Esophagus (tissue), 2 donors: ENCODE data around the gene FBLN1. TPM values are rescaled to one million over a fixed set of nuclear protein-coding genes. Genes with fewer than 3 reads are reported as not detected.

ENCODE experiments used
- H3K27ac ChIP-seq, 2 donors: one replicate each; pipeline ENCODE4 v1.5.1; 2013; ENCODE audit warnings: low read depth in 2 of 2, mild to moderate bottlenecking in 2 of 2, inconsistent platforms in 1 of 2, low read length in 1 of 2, moderate library complexity in 1 of 2
- H3K27me3 ChIP-seq, 2 donors: one replicate each; pipeline ENCODE4 v1.6.1; 2013; ENCODE audit warnings: low read length in 2 of 2, control low read depth in 1 of 2, mild to moderate bottlenecking in 1 of 2; ENCODE audit not compliant: insufficient read depth in 2 of 2, control insufficient read depth in 1 of 2
- H3K36me3 ChIP-seq, 2 donors: one replicate each; pipeline ENCODE4 v1.6.1; 2013; ENCODE audit warnings: low read length in 1 of 2; ENCODE audit not compliant: control insufficient read depth in 2 of 2, insufficient read depth in 2 of 2
- H3K4me1 ChIP-seq, 2 donors: one replicate each; pipeline ENCODE4 v1.6.1; 2013; ENCODE audit warnings: low read length in 1 of 2; ENCODE audit not compliant: control insufficient read depth in 2 of 2, insufficient read depth in 2 of 2
- H3K4me3 ChIP-seq, 2 donors: one replicate each; pipeline ENCODE4 v1.5.1; 2013; ENCODE audit warnings: low read length in 2 of 2, mild to moderate bottlenecking in 2 of 2, low read depth in 1 of 2, moderate library complexity in 1 of 2
- H3K9me3 ChIP-seq, 2 donors: one replicate each; pipeline ENCODE4 v1.6.1; 2013; ENCODE audit warnings: mild to moderate bottlenecking in 2 of 2, low read depth in 1 of 2, low read length in 1 of 2, moderate library complexity in 1 of 2; ENCODE audit not compliant: control insufficient read depth in 2 of 2, insufficient read depth in 1 of 2
- WGBS, 2 donors: extraction: QIAGEN DNeasy Blood & Tissue Kit; methylation state at CpG; one replicate each; pipeline ENCODE4 v1.1.7; 2013; 5-methylcytosine and 5-hydroxymethylcytosine counted together
- polyA plus RNA-seq, 2 donors: library from polyadenylated mRNA; stranded (reverse); fragments of 200-250 nt; gene quantifications; one replicate each; pipeline ENCODE4 v1.2.3, GENCODE V29; 2013
- donor health status: healthy with polysubstance abuse.
- donor health status: Bipolar disorder and iron deficiency.

Gene FBLN1
- polyA plus RNA-seq, 2 donors: 18.8 to 50.3 TPM

DNA sequence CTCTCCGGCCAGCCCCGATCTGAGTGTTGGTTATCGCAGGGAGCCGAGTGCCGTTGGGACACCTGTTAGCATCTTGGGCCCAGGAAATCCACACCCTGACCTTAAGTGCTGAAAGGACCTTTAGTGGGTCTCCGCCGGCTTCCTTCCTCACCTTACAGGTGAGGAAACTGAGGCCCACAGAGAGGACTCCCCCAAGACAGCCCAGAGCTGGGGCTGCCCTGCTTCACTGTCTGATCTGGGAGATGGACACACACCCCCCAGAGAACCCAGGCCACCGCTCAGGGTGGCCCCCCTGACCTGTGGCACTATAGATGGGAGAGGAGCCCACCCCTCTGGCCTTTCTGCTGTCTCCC, 73.6 kb downstream of the FBLN1 start:
- Histone ChIP-seq H3K4me3 (no peak overlapping the region), H3K36me3 (peaks cover 0 to 2% of the 10 kb centered on the region in 2 donors), H3K4me1 (peaks cover 2 to 3% of the 10 kb centered on the region in 2 donors), H3K9me3 (no peaks in the 10 kb centered on the region), H3K27ac (no peak overlapping the region), H3K27me3 (no peaks in the 10 kb centered on the region)
- WGBS, 2 donors: 83 to 90% methylated on average over 8 of the region's 8 CpGs

DNA sequence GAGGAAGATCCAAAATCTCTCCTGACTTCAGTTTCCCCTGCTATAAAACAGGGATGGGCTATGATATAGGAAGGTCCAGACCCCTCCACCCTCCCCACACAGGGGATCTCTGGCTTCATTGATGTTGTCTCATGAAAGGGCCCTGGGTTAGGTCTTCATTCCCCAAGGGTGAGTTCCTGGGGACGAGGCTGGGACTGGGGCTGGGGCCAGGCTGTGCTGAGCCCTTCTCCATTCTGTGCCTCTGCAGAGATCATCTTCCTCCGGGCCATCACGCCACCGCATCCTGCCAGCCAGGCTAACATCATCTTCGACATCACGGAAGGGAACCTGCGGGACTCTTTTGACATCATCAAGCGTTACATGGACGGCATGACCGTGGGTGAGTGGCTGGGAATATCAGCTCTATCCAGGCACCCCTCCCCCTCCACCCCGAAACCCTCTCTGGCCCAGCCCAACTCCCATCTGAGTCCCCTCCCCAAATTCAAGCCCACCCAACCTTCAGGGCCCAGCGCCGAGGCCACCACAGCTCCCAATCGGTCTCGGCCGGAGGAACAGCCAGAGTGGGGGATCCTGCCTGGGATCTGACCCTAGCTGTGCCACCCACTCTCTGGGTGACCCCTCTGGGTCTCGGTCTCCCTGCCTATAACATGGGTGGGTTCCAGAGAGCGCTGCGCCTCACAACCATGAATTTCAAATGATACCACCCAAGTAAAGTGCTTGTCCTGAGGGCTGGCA, 74.2 kb downstream of the FBLN1 start:
- peaks cover 0 to 2% of the 10 kb centered on the region in 2 donors for H3K36me3 ChIP-seq
- 91 to 92% methylated on average over 19 of the region's 19 CpGs for WGBS, 2 donors
- no peaks in the 10 kb centered on the region for H3K9me3 ChIP-seq
- H3K4me3 ChIP-seq: no peak overlapping the region
- H3K27me3 ChIP-seq: no peaks in the 10 kb centered on the region
- H3K4me1 ChIP-seq: peaks cover 2 to 3% of the 10 kb centered on the region in 2 donors
- H3K27ac ChIP-seq: no peak overlapping the region

DNA sequence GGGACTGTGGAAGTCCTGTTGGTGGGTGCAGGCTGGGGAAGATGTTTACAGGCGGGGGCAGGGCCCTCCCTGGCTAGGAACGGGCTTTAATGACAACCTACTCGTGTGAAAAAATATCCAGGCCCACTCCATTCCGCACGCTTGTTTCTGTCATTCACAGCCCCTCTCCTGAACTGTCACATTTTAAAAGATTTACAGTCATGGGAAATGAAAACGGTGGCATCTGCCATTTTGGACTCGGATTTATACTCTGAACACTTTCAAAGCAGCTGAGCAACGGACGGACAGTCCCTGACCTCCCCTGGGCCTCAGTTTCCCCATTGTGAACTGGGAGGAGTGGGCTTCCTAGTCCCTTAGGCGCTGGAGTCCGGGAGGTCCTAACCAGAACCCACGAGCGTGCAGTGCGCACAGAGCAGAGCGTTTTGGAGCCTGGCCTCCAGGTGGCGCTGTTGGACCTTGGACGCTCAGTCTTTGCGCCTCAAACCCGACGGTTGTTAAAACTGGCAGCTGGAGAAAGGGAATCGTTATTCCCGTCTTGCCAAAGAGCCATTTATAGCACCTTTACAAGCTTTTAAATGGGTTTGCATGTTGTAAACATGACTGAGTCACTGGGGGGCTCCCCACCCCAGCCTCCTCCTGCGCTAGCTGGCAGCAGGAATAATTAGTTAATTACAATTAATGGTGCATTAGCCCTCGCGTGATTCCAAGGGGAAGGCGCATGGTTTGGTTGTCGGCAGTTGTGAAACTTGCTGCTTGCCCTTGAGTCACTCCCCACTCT, 75.3 kb downstream of the FBLN1 start:
- H3K4me3 ChIP-seq: no peak overlapping the region
- WGBS, 2 donors: 25 to 26% methylated on average over 27 of the region's 27 CpGs
- H3K9me3 ChIP-seq: no peaks in the 10 kb centered on the region
- H3K27ac ChIP-seq: no peak overlapping the region
- H3K27me3 ChIP-seq: no peaks in the 10 kb centered on the region
- peaks cover 0 to 2% of the 10 kb centered on the region in 2 donors for H3K4me1 ChIP-seq
- H3K36me3 ChIP-seq: peaks cover 0 to 2% of the 10 kb centered on the region in 2 donors

DNA sequence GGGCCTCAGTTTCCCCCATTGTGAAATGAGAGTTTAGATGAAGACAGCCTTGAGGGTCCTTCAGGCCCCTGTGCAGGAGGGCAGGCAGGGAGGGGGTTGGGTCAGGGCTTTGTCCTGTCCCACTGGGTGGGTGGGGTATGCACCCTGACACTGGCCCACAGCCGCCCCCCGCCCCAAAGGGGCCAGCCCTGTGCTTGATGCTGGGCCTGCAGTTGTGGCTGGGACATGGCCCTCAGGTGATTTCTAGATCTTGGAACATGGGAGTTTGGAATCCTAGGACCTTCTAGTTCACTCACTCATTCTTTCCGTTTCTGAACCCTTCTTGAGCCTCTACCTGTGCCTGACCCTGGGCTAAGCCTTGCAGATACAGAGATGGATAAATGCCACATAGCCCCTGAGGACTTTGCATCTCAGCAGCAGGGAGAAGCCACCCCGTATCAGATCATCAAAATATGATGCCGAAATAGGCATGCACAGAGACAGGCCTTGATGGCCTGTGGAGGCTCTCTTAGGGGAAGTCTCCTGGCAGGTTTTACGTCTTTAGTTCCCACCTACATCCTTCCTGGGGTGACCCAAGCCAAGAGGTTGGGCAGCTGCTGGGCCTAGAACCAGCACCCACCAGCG, 76.0 kb downstream of the FBLN1 start:
- Histone ChIP-seq H3K36me3 (peaks cover 0 to 2% of the 10 kb centered on the region in 2 donors), H3K9me3 (no peaks in the 10 kb centered on the region), H3K27ac (no peak overlapping the region), H3K4me3 (no peak overlapping the region), H3K27me3 (no peaks in the 10 kb centered on the region), H3K4me1 (peaks cover 0 to 2% of the 10 kb centered on the region in 2 donors)
- WGBS, 2 donors: 81 to 83% methylated on average over 7 of the region's 7 CpGs

DNA sequence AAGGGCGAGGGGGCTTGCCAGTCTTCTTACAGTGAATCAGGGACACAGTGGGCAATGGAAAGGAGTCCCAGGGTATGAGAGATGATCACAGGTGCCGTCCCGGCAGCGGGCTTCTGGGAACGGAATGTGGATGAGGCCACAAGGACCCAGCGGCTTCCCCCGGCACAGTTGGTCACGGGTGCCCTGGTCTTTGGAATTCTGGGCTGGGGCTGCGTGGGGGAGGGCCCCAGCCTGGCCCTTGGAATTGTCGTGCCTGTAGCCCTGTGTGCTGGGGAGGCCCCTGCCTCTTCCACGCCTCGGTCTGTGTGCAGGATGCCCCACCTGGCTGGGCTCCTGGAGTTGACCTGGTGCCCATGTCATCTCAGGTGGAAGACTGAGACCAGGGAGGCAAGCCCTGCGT, 76.6 kb downstream of the FBLN1 start:
- H3K36me3 ChIP-seq: peaks cover 0 to 2% of the 10 kb centered on the region in 2 donors
- no peaks in the 10 kb centered on the region for H3K4me1 ChIP-seq
- WGBS, 2 donors: 83 to 96% methylated on average over 11 to 13 of the region's 13 CpGs
- H3K4me3 ChIP-seq: no peak overlapping the region
- H3K9me3 ChIP-seq: no peaks in the 10 kb centered on the region
- H3K27ac ChIP-seq: no peak overlapping the region
- no peaks in the 10 kb centered on the region for H3K27me3 ChIP-seq

DNA sequence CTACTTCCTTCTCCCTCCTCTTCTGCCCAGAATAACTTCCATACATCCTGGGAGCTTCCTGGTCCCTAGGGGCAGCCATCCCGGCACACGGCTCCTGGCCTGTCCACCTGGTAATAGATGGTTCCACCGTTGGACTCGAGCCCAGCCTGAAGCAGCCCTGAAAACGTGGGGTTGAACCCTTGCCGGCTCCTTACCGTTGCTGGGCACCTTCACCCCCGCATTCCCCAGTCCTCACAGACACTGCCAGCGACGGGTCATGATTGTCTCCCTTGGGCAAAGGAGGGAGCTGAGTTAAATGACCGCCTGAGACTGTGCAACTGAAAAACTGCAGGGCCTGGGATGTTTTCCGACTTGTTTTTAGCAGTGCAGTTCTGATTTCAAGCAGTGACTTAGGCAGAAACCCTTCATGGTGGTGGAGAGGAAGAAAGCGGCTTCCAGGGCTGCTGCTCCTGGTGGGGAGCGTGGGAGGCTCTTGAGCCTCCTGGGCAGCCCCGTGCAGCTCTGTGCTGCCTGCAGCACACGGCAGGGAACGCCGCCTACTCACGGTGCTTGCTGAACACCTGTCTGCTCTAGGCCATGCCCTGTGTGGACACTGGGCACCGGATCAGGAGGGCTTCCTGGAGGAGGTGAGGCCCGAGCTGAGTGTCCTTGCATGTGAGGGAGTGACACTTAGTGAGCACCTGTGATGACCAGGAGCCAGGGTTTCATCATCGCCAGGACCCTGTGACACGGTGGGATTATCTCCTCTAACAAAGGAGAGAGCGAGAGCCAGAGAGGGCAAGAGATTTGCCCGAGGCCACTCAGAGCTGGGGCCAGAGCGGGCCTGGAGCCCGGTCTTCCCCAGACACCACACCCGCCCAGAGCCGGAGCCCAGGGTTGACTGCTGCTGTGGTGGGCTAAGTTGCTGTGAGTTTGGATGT, 77.4 kb downstream of the FBLN1 start:
- no peaks in the 10 kb centered on the region for H3K9me3 ChIP-seq
- peaks cover 0 to 2% of the 10 kb centered on the region in 2 donors for H3K36me3 ChIP-seq
- no peaks in the 10 kb centered on the region for H3K27me3 ChIP-seq
- no peak overlapping the region for H3K27ac ChIP-seq
- 75 to 82% methylated on average over 29 of the region's 29 CpGs for WGBS, 2 donors
- H3K4me1 ChIP-seq: no peaks in the 10 kb centered on the region
- H3K4me3 ChIP-seq: no peak overlapping the region

DNA sequence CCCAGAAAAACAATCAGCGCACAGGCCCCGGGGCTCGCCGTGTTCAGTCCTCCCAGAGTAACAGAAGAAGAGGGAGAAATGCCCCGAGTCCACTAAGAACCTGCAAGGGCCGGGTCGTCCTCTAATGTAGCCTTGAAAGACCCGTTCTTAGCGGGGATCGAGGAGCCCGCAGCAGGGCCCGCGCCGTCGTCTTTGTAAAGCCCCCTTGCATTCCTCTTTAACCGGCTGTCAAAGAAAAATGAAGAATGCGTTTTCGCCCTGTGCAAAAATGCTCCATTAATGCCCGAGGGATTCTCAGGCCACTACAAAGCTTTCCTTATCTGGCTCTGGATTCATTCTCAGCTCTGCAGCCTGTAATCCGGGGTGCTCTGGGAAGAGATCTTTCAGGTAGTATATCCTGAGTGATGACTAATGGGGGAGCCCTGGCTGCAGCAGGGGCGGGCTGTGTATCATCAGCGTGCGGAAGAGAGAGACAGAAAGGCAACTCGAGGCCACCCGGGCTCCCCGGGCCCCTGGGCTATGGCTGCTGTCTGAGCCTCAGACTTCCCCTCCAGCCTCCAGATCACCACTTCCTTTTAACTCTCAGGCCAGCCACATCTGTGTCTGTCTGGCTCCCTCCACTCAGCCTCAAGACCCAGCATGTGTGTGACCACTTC, 78.2 kb downstream of the FBLN1 start:
- 69 to 82% methylated on average over 26 of the region's 26 CpGs for WGBS, 2 donors
- peaks cover 0 to 2% of the 10 kb centered on the region in 2 donors for H3K36me3 ChIP-seq
- no peak overlapping the region for H3K27ac ChIP-seq
- H3K9me3 ChIP-seq: no peaks in the 10 kb centered on the region
- H3K4me1 ChIP-seq: no peaks in the 10 kb centered on the region
- no peaks in the 10 kb centered on the region for H3K27me3 ChIP-seq
- H3K4me3 ChIP-seq: no peak overlapping the region

DNA sequence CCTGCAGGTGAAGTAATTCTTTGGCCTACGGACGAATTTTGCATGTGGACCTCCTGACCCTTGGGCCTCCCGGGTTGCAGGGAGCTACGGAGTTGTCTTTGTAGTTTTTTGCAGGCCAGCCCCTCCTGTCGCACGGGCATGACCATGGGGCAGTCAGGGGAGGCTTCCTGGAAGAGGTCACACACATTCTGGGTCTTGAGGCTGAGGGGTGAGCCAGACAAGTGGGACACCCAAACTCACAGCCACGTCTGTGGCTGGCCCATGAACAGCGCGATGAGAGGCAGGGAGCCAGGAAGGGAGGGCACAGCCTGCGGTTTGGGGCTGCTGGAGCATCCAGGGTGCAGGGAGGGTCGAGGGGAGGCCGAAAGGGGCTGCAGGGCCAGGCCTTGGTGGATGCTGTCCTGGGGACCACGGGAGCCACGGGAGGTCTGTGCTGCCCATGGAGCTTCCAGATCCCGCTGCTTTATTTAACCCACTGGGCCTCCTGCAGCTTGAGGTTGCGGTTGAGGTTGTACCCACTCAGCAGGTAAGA, 78.9 kb downstream of the FBLN1 start:
- Histone ChIP-seq H3K27me3 (no peaks in the 10 kb centered on the region), H3K9me3 (no peaks in the 10 kb centered on the region), H3K4me1 (no peaks in the 10 kb centered on the region), H3K36me3 (peaks cover 0 to 4% of the 10 kb centered on the region in 2 donors), H3K4me3 (no peak overlapping the region), H3K27ac (no peak overlapping the region)
- WGBS, 2 donors: 85 to 87% methylated on average over 16 of the region's 16 CpGs
